NT2/D1 (cell line): ENCODE data around the gene SPATA20.

ENCODE experiments used
- YY1 ChIP-seq: IDR thresholded peaks from 2 replicates; pipeline ENCODE4 v1.6.1; 2011; ENCODE audit not compliant: insufficient read length, insufficient read depth
- ZNF274 ChIP-seq: IDR thresholded peaks from 2 replicates; pipeline ENCODE4 v1.6.1; 2011; ENCODE audit warnings: mild to moderate bottlenecking, low read depth, low read length

DNA sequence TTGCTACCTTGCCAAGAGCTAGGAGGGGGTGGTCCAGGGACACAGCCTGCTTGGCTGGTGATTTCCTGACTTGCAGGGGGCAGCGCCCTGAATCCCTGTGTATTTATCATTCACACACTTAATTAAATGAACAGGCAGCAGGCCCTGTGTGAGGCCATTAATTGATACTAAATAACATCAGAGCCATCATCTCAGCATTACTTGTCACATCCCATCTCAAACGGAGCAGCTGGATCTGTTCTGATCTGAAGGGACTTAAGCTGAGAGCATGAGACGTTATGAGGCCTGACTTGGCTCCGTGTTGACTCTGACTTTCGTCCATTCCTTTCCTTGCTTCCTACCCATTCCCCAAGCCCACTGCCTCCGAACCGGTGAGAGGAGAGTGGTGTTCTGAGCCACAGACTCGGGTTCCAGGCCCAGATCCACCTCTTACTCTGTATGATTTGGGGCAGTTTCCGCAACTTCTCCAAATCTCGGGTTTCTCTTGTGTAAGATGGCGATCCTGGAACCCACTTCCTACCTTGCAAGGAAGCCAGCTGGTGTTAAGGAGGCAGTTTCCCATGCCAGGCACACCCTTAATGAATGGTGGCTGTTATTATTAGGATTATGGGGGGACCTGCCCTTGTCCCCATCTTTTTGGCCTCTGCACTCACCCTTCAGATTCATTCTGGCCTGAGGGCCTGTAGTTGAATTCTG is 47.3 kb downstream of the SPATA20 start:
- TF ChIP-seq ZNF274 (no peak), YY1 (no peak)
